Endodermal cell (in vitro differentiated cells): ENCODE data around the gene EXD2. TPM values are rescaled to one million over a fixed set of nuclear protein-coding genes. Genes with fewer than 3 reads are reported as not detected.

Experiments used
- DNase-seq: peaks from one replicate; pipeline ENCODE4 v3.0.0-alpha.2; 2017
- H3K27ac ChIP-seq: 2 replicates; pipeline ENCODE4 v1.5.1; 2013; ENCODE audit warnings: mild to moderate bottlenecking, low read depth, low read length, moderate library complexity
- H3K27me3 ChIP-seq: 2 replicates; pipeline ENCODE4 v1.6.1; 2013; ENCODE audit warnings: mild to moderate bottlenecking, low read length, moderate library complexity; ENCODE audit not compliant: insufficient read depth, control insufficient read depth, poor library complexity, severe bottlenecking
- H3K36me3 ChIP-seq: 2 replicates; pipeline ENCODE4 v1.7.0; 2013; ENCODE audit warnings: mild to moderate bottlenecking, low read length, moderate library complexity; ENCODE audit not compliant: control insufficient read depth, insufficient read depth
- H3K4me1 ChIP-seq: one replicate; pipeline ENCODE4 v1.7.0; 2013; ENCODE audit warnings: low read length; ENCODE audit not compliant: control insufficient read depth, insufficient read depth
- H3K4me3 ChIP-seq: 2 replicates; pipeline ENCODE4 v1.5.1; 2013; ENCODE audit warnings: mild to moderate bottlenecking, low read length, moderate library complexity
- H3K9ac ChIP-seq: 2 replicates; pipeline ENCODE4 v1.6.1; 2013; ENCODE audit warnings: mild to moderate bottlenecking, low read length, moderate library complexity; ENCODE audit not compliant: poor library complexity, severe bottlenecking; ENCODE audit errors: extremely low read depth
- H3K9me3 ChIP-seq: 2 replicates; pipeline ENCODE4 v1.6.1; 2013; ENCODE audit warnings: mild to moderate bottlenecking, low read length, moderate library complexity; ENCODE audit not compliant: control insufficient read depth
- H3K27ac Mint-ChIP-seq: 2 replicates; pipeline ENCODE4 v1.8.0; 2020; ENCODE audit warnings: mixed read lengths
- H3K27me3 Mint-ChIP-seq: 2 replicates; pipeline ENCODE4 v1.8.0; 2021; ENCODE audit warnings: mild to moderate bottlenecking, mixed read lengths; ENCODE audit not compliant: insufficient read depth
- H3K36me3 Mint-ChIP-seq: 2 replicates; pipeline ENCODE4 v1.8.0; 2020; ENCODE audit warnings: low read depth, mixed read lengths
- H3K4me1 Mint-ChIP-seq: 2 replicates; pipeline ENCODE4 v1.8.0; 2020; ENCODE audit warnings: mixed read lengths
- H3K4me3 Mint-ChIP-seq: 2 replicates; pipeline ENCODE4 v1.8.0; 2020; ENCODE audit warnings: mild to moderate bottlenecking, moderate library complexity, mixed read lengths
- H3K9me3 Mint-ChIP-seq: 2 replicates; pipeline ENCODE4 v1.8.0; 2020; ENCODE audit warnings: mild to moderate bottlenecking, mixed read lengths
- CTCF ChIP-seq: fragments of 200-600 bp; sonication (generic); conservative IDR thresholded peaks from 2 replicates; pipeline ENCODE4 v1.5.0; 2021; ENCODE audit warnings: antibody characterized with exemption, mild to moderate bottlenecking
- WGBS, 2 experiments: methylation state at CpG; one replicate each; pipeline versions ENCODE4 v1.1.5 to v1.1.7; 2013; ENCODE audit warnings: missing lambda C conversion rate in 2 of 2, mixed read lengths in 1 of 2; ENCODE audit not compliant: insufficient coverage in 1 of 2, insufficient read length in 1 of 2; 5-methylcytosine and 5-hydroxymethylcytosine counted together
- total RNA-seq, 2 donors: library from RNA; stranded (reverse); fragmentation: NEBNext Ultra II Directional in 1 of 2; extraction: Animal tissue kit (Norgen Biotek cat#: 25700) in 1 of 2; gene quantifications; 2 replicates in 1 of 2; 3 replicates in 1 of 2; pipeline ENCODE4 v1.2.1, GENCODE V29; 2021

The EXD2 gene
- total RNA-seq, 2 donors from 2014 or later: 26.9 to 27.2 TPM

- peaks cover 2% of the 10 kb centered on the region for H3K4me1 Mint-ChIP-seq
- no peaks in the 10 kb centered on the region for H3K9me3 Mint-ChIP-seq
- 92 to 96% methylated on average over 4 of the region's 4 CpGs for WGBS, 2 experiments
- Histone ChIP-seq H3K27me3 (no peaks in the 10 kb centered on the region), H3K4me3 (no peak overlapping the region), H3K36me3 (no peaks in the 10 kb centered on the region), H3K9ac (no peak overlapping the region), H3K27ac (no peak overlapping the region), H3K9me3 (no peaks in the 10 kb centered on the region), H3K4me1 (no peaks in the 10 kb centered on the region)
- H3K4me3 Mint-ChIP-seq: no peak overlapping the region
- no peak for DNase-seq
- no peaks in the 10 kb centered on the region for H3K36me3 Mint-ChIP-seq
- no peak for TF ChIP-seq CTCF
- H3K27ac Mint-ChIP-seq: no peak overlapping the region
- H3K27me3 Mint-ChIP-seq: peaks cover 20% of the 10 kb centered on the region
Observed at GRCh38 chr14:69267492-69267891, 76.2 kb downstream of the EXD2 start.

GRCh38 chr14:69268223-69268622, 76.9 kb downstream of the EXD2 start:
- Mint-ChIP-seq H3K36me3 (no peaks in the 10 kb centered on the region), H3K4me1 (no peaks in the 10 kb centered on the region), H3K9me3 (no peaks in the 10 kb centered on the region), H3K4me3 (no peak overlapping the region), H3K27me3 (peaks cover 15% of the 10 kb centered on the region), H3K27ac (no peak overlapping the region)
- Histone ChIP-seq H3K4me3 (no peak overlapping the region), H3K4me1 (no peaks in the 10 kb centered on the region), H3K9me3 (no peaks in the 10 kb centered on the region), H3K36me3 (no peaks in the 10 kb centered on the region), H3K9ac (no peak overlapping the region), H3K27me3 (no peaks in the 10 kb centered on the region), H3K27ac (no peak overlapping the region)
- no peak for DNase-seq
- WGBS, 2 experiments: 82% methylated on average over 2 of the region's 2 CpGs; no CpG with 5 or more reads in 1 of the 2 experiments
- TF ChIP-seq CTCF: no peak

- Mint-ChIP-seq H3K9me3 (no peaks in the 10 kb centered on the region), H3K4me1 (no peaks in the 10 kb centered on the region), H3K27me3 (peaks cover 9% of the 10 kb centered on the region), H3K36me3 (no peaks in the 10 kb centered on the region), H3K27ac (no peak overlapping the region), H3K4me3 (no peak overlapping the region)
- Histone ChIP-seq H3K27ac (no peak overlapping the region), H3K27me3 (no peaks in the 10 kb centered on the region), H3K4me3 (no peak overlapping the region), H3K36me3 (no peaks in the 10 kb centered on the region), H3K9ac (no peak overlapping the region), H3K4me1 (no peaks in the 10 kb centered on the region), H3K9me3 (no peaks in the 10 kb centered on the region)
- WGBS, 2 experiments: 88% methylated on average over 4 of the region's 4 CpGs
- no peak for DNase-seq
- no peak for TF ChIP-seq CTCF
Observed at GRCh38 chr14:69268763-69269162, 77.5 kb downstream of the EXD2 start.
